PC-9 (cell line): ENCODE data around the gene EPN1. TPM values are rescaled to one million over a fixed set of nuclear protein-coding genes. Genes with fewer than 3 reads are reported as not detected.
A peak's percentile ranks its signal among the peaks of the same experiment; 100 is the strongest.

Source experiments
- BruUV-seq: library from RNA; stranded (reverse); fragments of 400-500 nt; replicated peaks from 2 replicates; lab custom pipeline; 2021; lab: Mats Ljungman, UMichigan
- CTCF ChIA-PET: fragments of 300-600 bp; sonication (Branson Sonifier 250); formaldehyde crosslinking; loops from one replicate; lab custom pipeline; 2022; ENCODE audit warnings: antibody characterized with exemption; lab: Charles Lee
- POLR2A ChIA-PET: fragments of 300-600 bp; sonication (Branson Sonifier 250); formaldehyde crosslinking; loops from one replicate; lab custom pipeline; 2022; ENCODE audit warnings: antibody characterized with exemption; ENCODE audit not compliant: unreplicated experiment; lab: Charles Lee
- DNase-seq, 2 experiments: peaks; one replicate each; pipeline versions ENCODE4 v3.0.0 to v3.0.0-alpha.2; 2015 to 2022; ENCODE audit warnings: mixed read lengths in 1 of 2
- H2AFZ ChIP-seq: fragments of 200-600 bp; sonication (generic); 2 replicates; pipeline ENCODE4 v1.8.1; 2017; ENCODE audit warnings: antibody characterized with exemption
- H3F3A ChIP-seq: fragments of 200-600 bp; sonication (generic); 2 replicates; pipeline ENCODE4 v1.8.1; 2017; ENCODE audit warnings: antibody characterized with exemption, mild to moderate bottlenecking, low read depth; ENCODE audit not compliant: insufficient read depth
- H3K27ac ChIP-seq: fragments of 200-600 bp; sonication (generic); 2 replicates; pipeline ENCODE4 v1.6.1; 2016; ENCODE audit warnings: mixed run types
- H3K27me3 ChIP-seq: fragments of 200-600 bp; sonication (generic); 2 replicates; pipeline ENCODE4 v1.6.1; 2016; ENCODE audit warnings: low read depth, mixed run types; ENCODE audit not compliant: insufficient read depth
- H3K36me3 ChIP-seq: fragments of 200-600 bp; sonication (generic); 2 replicates; pipeline ENCODE4 v1.6.1; 2016; ENCODE audit warnings: low read depth, mixed run types
- H3K4me1 ChIP-seq: fragments of 200-600 bp; sonication (generic); replicated peaks from 2 replicates; pipeline ENCODE4 v1.6.1; 2016; ENCODE audit warnings: mixed run types; ENCODE audit not compliant: insufficient read depth
- H3K4me2 ChIP-seq: fragments of 200-600 bp; sonication (generic); 2 replicates; pipeline ENCODE4 v1.6.1; 2017; ENCODE audit warnings: mixed run types
- H3K4me3 ChIP-seq: fragments of 200-600 bp; sonication (generic); 2 replicates; pipeline ENCODE4 v1.6.1; 2016; ENCODE audit warnings: mixed run types
- H3K79me2 ChIP-seq: fragments of 200-600 bp; sonication (generic); 2 replicates; pipeline ENCODE4 v1.6.1; 2017; ENCODE audit warnings: low read depth, mixed run types
- H3K9me2 ChIP-seq: fragments of 200-600 bp; sonication (generic); 2 replicates; pipeline ENCODE4 v1.8.1; 2017; ENCODE audit warnings: mild to moderate bottlenecking; ENCODE audit not compliant: insufficient read depth
- H3K9me3 ChIP-seq: fragments of 200-600 bp; sonication (generic); 2 replicates; pipeline ENCODE4 v1.8.1; 2016; ENCODE audit warnings: low read depth; ENCODE audit not compliant: insufficient read depth
- H4K20me1 ChIP-seq: fragments of 200-600 bp; sonication (generic); 2 replicates; pipeline ENCODE4 v1.8.1; 2017; ENCODE audit not compliant: insufficient read depth
- CTCF ChIP-seq: fragments of 200-600 bp; sonication (generic); conservative IDR thresholded peaks from 2 replicates; pipeline ENCODE4 v1.6.1; 2017; ENCODE audit warnings: mixed run types, antibody characterized with exemption, mild to moderate bottlenecking, moderate library complexity
- EZH2 ChIP-seq: fragments of 200-600 bp; sonication (generic); IDR thresholded peaks from 2 replicates; pipeline ENCODE4 v1.8.0; 2017; ENCODE audit warnings: antibody characterized with exemption, low read depth
- intact Hi-C: fragments of 100-400 bp; cut with micrococcal nuclease; formaldehyde crosslinking; loops from one replicate; pipeline ENCODE4 v1.10.0; 2022; ENCODE audit not compliant: unreplicated experiment
- total RNA-seq: library from RNA; stranded (reverse); gene quantifications from 2 replicates; pipeline ENCODE4 v1.2.3, GENCODE V29; 2021

EPN1 gene
- total RNA-seq, 1 experiment from 2014 or later, result 232 TPM

DNA sequence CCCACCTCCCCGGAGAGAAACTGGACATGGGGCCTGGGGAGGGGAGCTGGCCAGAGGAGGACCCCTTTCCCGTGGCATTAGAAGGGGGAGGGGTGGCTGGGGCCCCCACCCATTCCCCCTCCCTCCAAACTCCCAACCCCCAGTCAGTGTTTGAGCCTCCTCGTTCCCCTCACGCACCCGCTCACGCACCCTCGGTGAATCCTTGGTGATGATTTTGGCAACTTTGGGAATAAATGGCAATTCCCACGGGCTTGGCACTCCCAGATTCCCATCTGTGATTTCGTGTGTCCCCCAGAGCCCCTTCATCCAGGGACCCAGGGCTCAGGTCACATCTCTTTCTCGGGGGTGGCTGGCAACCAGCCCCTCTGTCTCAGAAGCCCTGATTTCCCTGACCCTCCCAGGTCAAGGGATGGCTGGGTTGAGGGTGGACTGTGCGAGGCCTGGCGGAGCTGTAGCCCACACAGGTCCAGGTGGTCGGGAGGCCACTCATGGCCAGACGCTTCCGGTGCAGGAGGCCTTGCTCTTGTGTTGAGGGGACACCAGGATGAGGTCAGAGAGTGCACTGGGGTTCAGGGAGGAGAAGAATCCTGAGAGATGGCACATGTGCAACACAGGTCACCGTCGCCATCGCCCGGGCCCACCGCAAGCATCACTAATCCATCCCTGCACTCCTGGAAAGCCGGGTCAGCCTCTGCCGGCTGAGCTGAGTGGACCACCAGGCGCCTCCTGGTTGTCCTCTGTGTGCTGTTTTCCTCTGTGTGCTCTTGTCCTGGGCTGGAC is 20.7 kb downstream of the EPN1 start:
- no peaks in the 10 kb centered on the region for H3K79me2 ChIP-seq
- H3F3A ChIP-seq, result no peaks in the 10 kb centered on the region
- CTCF ChIA-PET, result no interaction called here
- peaks cover 3% of the 10 kb centered on the region; the same call in 1 of the 2 replicates for H4K20me1 ChIP-seq
- TSS peak; percentile 61 for BruUV-seq
- H3K4me1 ChIP-seq, result no peaks in the 10 kb centered on the region
- no peaks in the 10 kb centered on the region for H3K9me2 ChIP-seq
- TF ChIP-seq EZH2 (no peak), CTCF (no peak)
- no peaks in the 10 kb centered on the region for H3K27me3 ChIP-seq
- intact Hi-C loops, result no loop called here
- H3K9me3 ChIP-seq, result no peaks in the 10 kb centered on the region
- no peak for DNase-seq
- no peak overlapping the region for H3K4me3 ChIP-seq
- H2AFZ ChIP-seq, result no peak overlapping the region
- H3K4me2 ChIP-seq, result no peak overlapping the region
- POLR2A ChIA-PET, result no interaction called here
- H3K36me3 ChIP-seq, result peaks cover 12% of the 10 kb centered on the region; the same call in 1 of the 2 replicates
- no peak overlapping the region for H3K27ac ChIP-seq

GRCh38 chr19:55696301-55697068 is 21.5 kb downstream of the EPN1 start:
- ChIA-PET POLR2A (no interaction called here), CTCF (no interaction called here)
- no peaks in the 10 kb centered on the region for H3K79me2 ChIP-seq
- no peaks in the 10 kb centered on the region for H3K27me3 ChIP-seq
- H3K4me1 ChIP-seq, result no peaks in the 10 kb centered on the region
- no TSS peak for BruUV-seq
- no peak for DNase-seq
- peaks cover 12% of the 10 kb centered on the region; the same call in 1 of the 2 replicates for H3K36me3 ChIP-seq
- intact Hi-C loops, result no loop called here
- no peak overlapping the region for H3K27ac ChIP-seq
- H4K20me1 ChIP-seq, result peaks cover 3% of the 10 kb centered on the region; the same call in 1 of the 2 replicates
- no peaks in the 10 kb centered on the region for H3K9me2 ChIP-seq
- H3K4me2 ChIP-seq, result no peak overlapping the region
- H3F3A ChIP-seq, result no peaks in the 10 kb centered on the region
- H3K9me3 ChIP-seq, result no peaks in the 10 kb centered on the region
- H3K4me3 ChIP-seq, result no peak overlapping the region
- H2AFZ ChIP-seq, result no peak overlapping the region
- no peak for TF ChIP-seq EZH2

DNA sequence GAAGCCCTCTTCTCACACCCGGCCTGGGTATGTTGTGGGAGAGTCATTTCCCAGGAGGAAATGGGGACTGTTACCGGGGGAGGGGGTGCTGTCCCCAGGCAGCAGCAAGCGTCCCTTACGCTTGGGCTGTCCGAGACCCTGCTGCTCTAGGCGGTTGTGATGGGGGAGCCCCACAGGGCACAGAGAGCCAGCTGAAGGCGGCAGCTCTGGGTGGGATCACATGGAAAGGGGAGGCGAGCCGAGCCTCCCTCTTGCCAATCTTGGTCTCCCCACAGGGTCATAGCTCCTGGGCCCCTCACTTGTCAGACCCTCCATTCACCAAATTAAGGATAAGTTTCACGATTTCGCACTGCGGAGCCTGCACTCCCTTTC is 22.0 kb downstream of the EPN1 start:
- Histone ChIP-seq H3K4me2 (no peak overlapping the region), H4K20me1 (peaks cover 3% of the 10 kb centered on the region; the same call in 1 of the 2 replicates), H3F3A (no peaks in the 10 kb centered on the region), H3K9me3 (no peaks in the 10 kb centered on the region), H3K27me3 (no peaks in the 10 kb centered on the region), H3K27ac (no peak overlapping the region), H2AFZ (no peak overlapping the region), H3K4me1 (no peaks in the 10 kb centered on the region), H3K9me2 (no peaks in the 10 kb centered on the region), H3K4me3 (no peak overlapping the region), H3K36me3 (peaks cover 12% of the 10 kb centered on the region; the same call in 1 of the 2 replicates), H3K79me2 (no peaks in the 10 kb centered on the region)
- TF ChIP-seq CTCF (no peak), EZH2 (no peak)
- no peak for DNase-seq
- intact Hi-C loops, result no loop called here
- no TSS peak for BruUV-seq
- POLR2A ChIA-PET, result no interaction called here
- CTCF ChIA-PET, result no interaction called here
